Measurements from ENCODE around the gene NHS. TPM values are rescaled to one million over a fixed set of nuclear protein-coding genes. Genes with fewer than 3 reads are reported as not detected.

Gene NHS
- total RNA-seq, 2 donors from 2014 or later = under 0.01 to 1.3 TPM

DNA sequence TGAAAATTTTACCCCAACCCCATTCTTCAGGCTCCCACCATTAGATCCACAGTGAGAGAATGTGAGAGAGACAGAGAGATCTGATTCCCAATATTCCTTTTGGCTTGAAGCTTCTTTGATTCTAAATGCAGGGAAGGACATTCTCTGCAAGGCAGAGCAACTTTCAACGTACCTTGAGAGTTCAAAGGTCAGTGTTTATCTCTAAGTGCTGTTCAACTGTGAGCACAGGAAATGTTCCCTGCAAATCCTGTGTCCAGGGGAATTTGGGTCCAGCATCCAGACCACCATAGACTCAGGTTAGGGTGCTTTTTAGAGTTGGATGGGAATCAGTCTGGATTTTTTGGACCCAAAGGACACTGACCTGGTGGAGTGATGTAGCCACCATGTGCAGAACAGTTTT is 97.4 kb downstream of the NHS start:
- Histone ChIP-seq H3K4me1 (no peaks in the 10 kb centered on the region), H3K27me3 (no peaks in the 10 kb centered on the region), H3K27ac (no peak overlapping the region), H3K4me3 (no peak overlapping the region), H3K9me3 (no peaks in the 10 kb centered on the region), H3K36me3 (replicated peaks in 1 of 2; ENCODE audit: insufficient read depth in 1 of 2, low read depth in 2 of 2) (no peaks in the 10 kb centered on the region)
- DNase-seq (no peak), ATAC-seq (no peak)
- intact Hi-C loops (cut with DNase I) = no loop called here
- TF ChIP-seq, protein P1, sequence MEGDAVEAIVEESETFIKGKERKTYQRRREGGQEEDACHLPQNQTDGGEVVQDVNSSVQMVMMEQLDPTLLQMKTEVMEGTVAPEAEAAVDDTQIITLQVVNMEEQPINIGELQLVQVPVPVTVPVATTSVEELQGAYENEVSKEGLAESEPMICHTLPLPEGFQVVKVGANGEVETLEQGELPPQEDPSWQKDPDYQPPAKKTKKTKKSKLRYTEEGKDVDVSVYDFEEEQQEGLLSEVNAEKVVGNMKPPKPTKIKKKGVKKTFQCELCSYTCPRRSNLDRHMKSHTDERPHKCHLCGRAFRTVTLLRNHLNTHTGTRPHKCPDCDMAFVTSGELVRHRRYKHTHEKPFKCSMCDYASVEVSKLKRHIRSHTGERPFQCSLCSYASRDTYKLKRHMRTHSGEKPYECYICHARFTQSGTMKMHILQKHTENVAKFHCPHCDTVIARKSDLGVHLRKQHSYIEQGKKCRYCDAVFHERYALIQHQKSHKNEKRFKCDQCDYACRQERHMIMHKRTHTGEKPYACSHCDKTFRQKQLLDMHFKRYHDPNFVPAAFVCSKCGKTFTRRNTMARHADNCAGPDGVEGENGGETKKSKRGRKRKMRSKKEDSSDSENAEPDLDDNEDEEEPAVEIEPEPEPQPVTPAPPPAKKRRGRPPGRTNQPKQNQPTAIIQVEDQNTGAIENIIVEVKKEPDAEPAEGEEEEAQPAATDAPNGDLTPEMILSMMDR (IDR thresholded peaks at IDR 0.05) = no peak
- TF ChIP-seq POLR2A (IDR thresholded peaks at IDR 0.05) = no peak
- WGBS, 2 donors = 8 to 20% methylated on average over 1 of the region's 1 CpG

DNA sequence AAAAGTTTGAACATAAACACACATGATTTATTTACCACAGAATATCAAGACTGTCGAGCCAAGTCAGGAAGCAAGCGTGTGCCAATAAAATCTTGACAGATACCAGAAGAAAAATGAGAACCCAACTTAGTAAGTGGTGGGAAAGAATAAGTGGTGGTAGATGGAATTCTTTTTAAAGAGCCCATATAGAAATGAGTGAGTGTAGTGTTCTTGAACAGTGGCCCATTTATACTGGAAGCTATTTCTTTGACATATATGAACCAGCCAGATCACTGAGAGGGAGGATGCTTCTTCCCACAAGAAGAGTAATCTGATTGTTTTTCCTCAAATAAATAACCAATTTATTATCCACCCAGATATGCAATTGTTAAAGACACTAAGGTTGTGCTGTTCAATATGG is 98.0 kb downstream of the NHS start:
- DNase-seq = no peak
- Histone ChIP-seq H3K27me3 (no peaks in the 10 kb centered on the region), H3K27ac (no peak overlapping the region), H3K4me3 (no peak overlapping the region), H3K9me3 (no peaks in the 10 kb centered on the region), H3K36me3 (replicated peaks in 1 of 2; ENCODE audit: insufficient read depth in 1 of 2, low read depth in 2 of 2) (no peaks in the 10 kb centered on the region), H3K4me1 (no peaks in the 10 kb centered on the region)
- intact Hi-C loops (cut with DNase I) = no loop called here
- ATAC-seq = no peak
- no peak for TF ChIP-seq POLR2A (IDR thresholded peaks at IDR 0.05)
- TF ChIP-seq, protein P1 (IDR thresholded peaks at IDR 0.05) = no peak
- WGBS, 2 donors = 41 to 58% methylated on average over 2 of the region's 2 CpGs

DNA sequence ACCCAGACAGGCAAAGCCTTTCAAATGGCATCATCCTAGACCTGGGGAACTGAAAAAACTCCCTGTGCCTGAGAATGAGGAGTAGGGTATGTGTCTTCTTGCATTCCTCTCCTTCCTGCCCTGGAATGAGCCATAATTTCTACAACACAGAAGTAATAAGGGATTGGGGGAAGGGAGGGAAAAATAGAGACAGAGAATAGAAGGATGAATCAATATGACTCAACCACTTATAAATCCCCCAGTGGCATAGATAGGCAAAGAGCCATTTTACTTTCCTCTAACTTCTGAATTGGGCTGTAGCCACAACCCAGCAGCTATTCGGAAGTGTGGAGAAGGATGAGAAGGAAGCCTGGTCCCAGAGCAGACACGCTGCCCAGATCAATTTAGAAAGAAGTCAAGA is 99.9 kb downstream of the NHS start:
- DNase-seq (no peak), ATAC-seq (no peak)
- TF ChIP-seq POLR2A (IDR thresholded peaks at IDR 0.05) = no peak
- TF ChIP-seq, protein P1 (IDR thresholded peaks at IDR 0.05) = no peak
- 81 to 94% methylated on average over 2 of the region's 2 CpGs for WGBS, 2 donors
- Histone ChIP-seq H3K27ac (no peak overlapping the region), H3K9me3 (no peaks in the 10 kb centered on the region), H3K4me1 (no peaks in the 10 kb centered on the region), H3K4me3 (no peak overlapping the region), H3K36me3 (replicated peaks in 1 of 2; ENCODE audit: insufficient read depth in 1 of 2, low read depth in 2 of 2) (no peaks in the 10 kb centered on the region), H3K27me3 (no peaks in the 10 kb centered on the region)
- intact Hi-C loops (cut with DNase I) = no loop called here

DNA sequence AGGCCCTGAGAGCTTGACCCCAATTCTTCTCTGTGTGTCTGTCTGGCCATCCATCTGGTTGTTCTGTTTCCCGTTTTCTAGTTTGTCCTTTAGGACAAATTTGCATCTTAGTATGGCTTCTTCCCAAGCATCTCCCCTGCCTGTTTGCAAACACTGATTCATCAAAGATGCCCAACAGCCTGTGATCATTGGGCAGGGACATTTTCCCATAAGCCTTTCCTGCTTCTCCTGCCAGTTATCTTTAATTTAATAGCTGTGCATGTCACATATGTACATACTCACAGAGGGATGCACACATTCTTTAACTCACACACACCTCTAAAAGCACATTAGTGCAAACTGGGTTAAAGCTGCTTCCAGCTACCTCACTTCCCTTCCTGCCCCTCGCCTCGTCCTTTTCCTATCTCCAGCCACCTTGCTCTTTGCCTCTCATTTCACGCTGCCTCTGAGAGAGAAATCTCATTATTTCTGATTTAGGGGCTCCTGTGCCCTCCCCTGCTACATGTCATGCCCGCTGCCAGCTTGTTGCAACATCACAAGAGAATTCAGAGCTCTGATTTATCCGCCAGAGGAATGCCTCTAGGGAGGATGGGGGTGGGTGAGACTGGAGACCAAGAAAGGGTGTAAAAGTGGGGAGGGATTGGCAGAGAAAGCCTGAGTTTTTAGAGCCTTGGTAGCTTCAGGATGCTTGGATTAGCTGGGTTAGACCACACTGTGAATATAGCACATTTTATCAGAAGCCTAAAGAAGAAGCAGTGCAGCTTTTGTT is 100.6 kb downstream of the NHS start:
- no peak overlapping the region for H3K4me3 ChIP-seq
- H3K27me3 ChIP-seq = no peaks in the 10 kb centered on the region
- H3K27ac ChIP-seq = no peak overlapping the region
- no peak for TF ChIP-seq POLR2A (IDR thresholded peaks at IDR 0.05)
- TF ChIP-seq, protein P1 (IDR thresholded peaks at IDR 0.05) = no peak
- WGBS, 2 donors = 51 to 61% methylated on average over 6 of the region's 6 CpGs
- H3K9me3 ChIP-seq = no peaks in the 10 kb centered on the region
- H3K4me1 ChIP-seq = no peaks in the 10 kb centered on the region
- DNase-seq (no peak), ATAC-seq (no peak)
- intact Hi-C loops (cut with DNase I) = no loop called here
- no peaks in the 10 kb centered on the region for H3K36me3 ChIP-seq (replicated peaks in 1 of 2; ENCODE audit: insufficient read depth in 1 of 2, low read depth in 2 of 2)

DNA sequence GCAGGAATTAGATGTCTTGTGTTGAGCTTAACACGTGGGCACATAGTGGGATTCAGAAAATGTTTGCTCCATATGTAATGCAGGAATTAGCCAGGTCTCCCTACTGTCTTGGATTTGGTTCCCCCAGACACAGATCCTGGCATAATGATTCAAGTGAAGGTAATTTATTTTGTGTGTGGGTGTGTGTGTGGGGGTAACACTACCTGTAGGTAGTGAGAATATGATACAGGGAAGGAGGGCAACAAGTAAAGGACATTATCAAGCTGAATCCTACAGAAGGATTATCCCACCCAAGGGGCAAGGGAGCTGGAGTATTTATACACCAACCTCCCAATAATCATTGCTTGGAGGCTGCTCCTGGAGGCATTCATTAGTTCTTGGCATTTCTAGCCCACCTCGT is 101.4 kb downstream of the NHS start:
- WGBS, 2 donors = 53 to 70% methylated on average over 2 of the region's 2 CpGs

More for the DNA sequence above, 101.4 kb downstream of the NHS start:
- Histone ChIP-seq H3K27me3 (no peaks in the 10 kb centered on the region), H3K4me1 (no peaks in the 10 kb centered on the region), H3K27ac (no peak overlapping the region), H3K9me3 (no peaks in the 10 kb centered on the region), H3K36me3 (replicated peaks in 1 of 2; ENCODE audit: insufficient read depth in 1 of 2, low read depth in 2 of 2) (no peaks in the 10 kb centered on the region), H3K4me3 (no peak overlapping the region)
- no peak for ATAC-seq
- TF ChIP-seq POLR2A (IDR thresholded peaks at IDR 0.05) = no peak
- TF ChIP-seq, protein P1 (IDR thresholded peaks at IDR 0.05) = no peak
- DNase-seq = no peak
- intact Hi-C loops (cut with DNase I) = no loop called here

Data from body of pancreas (tissue), 4 donors.